Suprapubic skin (tissue), 4 donors: ENCODE data around the gene KTI12.

Experiments used
- CTCF ChIP-seq, 2 donors: fragments of 200-600 bp in 1 of 2; fragments of 450-650 bp in 1 of 2; sonication (generic) in 1 of 2; IDR thresholded peaks; one replicate each; pipeline ENCODE4 v1.5.1; 2016 to 2019; ENCODE audit warnings: antibody characterized with exemption in 2 of 2, mild to moderate bottlenecking in 1 of 2, moderate library complexity in 1 of 2
- POLR2A ChIP-seq, 2 donors: fragments of 450-650 bp; IDR thresholded peaks; one replicate each; pipeline ENCODE4 v1.6.1; 2017; ENCODE audit warnings: antibody characterized with exemption in 2 of 2, mild to moderate bottlenecking in 2 of 2, moderate library complexity in 2 of 2
- POLR2AphosphoS5 ChIP-seq, 3 donors: sonication (generic); formaldehyde crosslinking; IDR thresholded peaks; one replicate each; pipeline ENCODE4 v1.6.1; 2017; ENCODE audit warnings: antibody characterized with exemption in 3 of 3

- TF ChIP-seq POLR2A (IDR thresholded peaks at IDR 0.05) = no peak
- TF ChIP-seq CTCF (IDR thresholded peaks at IDR 0.05) = no peak
- TF ChIP-seq POLR2AphosphoS5 (IDR thresholded peaks at IDR 0.05) = no peak
Measured at GRCh38 chr1:52003877-52004276, 29.7 kb downstream of the KTI12 start.
